ENCODE data around the gene MPRIP.

The MPRIP gene

DNA sequence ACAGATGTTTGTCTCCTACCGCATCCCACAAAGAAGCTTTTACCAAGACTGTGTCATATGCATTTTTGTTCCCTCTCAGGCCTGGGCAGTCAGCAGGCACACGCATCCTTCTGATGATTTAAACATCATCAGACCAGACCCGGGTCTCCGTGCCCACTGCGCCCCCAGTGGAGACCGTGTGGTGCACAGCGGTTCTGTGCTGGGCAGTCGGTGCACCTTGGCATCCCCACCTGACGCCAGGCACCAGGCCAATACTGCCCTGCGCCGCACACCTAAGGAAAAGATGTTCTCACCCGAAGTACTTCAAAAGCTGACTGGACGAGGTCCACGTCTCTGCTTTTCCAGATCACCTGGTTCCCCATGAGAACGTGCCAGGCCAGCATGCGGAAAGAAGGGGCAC is 174.5 kb downstream of the MPRIP start:
- no peak overlapping the region for H3K4me3 ChIP-seq (ENCODE audit: control insufficient read depth, low read depth, low read length)
- TF ChIP-seq, protein P1, sequence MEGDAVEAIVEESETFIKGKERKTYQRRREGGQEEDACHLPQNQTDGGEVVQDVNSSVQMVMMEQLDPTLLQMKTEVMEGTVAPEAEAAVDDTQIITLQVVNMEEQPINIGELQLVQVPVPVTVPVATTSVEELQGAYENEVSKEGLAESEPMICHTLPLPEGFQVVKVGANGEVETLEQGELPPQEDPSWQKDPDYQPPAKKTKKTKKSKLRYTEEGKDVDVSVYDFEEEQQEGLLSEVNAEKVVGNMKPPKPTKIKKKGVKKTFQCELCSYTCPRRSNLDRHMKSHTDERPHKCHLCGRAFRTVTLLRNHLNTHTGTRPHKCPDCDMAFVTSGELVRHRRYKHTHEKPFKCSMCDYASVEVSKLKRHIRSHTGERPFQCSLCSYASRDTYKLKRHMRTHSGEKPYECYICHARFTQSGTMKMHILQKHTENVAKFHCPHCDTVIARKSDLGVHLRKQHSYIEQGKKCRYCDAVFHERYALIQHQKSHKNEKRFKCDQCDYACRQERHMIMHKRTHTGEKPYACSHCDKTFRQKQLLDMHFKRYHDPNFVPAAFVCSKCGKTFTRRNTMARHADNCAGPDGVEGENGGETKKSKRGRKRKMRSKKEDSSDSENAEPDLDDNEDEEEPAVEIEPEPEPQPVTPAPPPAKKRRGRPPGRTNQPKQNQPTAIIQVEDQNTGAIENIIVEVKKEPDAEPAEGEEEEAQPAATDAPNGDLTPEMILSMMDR (conservative IDR thresholded peaks at IDR 0.05; ENCODE audit: control insufficient read depth, insufficient read depth, low read depth, low read length): no peak
- no peak for DNase-seq (ENCODE audit: low read depth)

DNA sequence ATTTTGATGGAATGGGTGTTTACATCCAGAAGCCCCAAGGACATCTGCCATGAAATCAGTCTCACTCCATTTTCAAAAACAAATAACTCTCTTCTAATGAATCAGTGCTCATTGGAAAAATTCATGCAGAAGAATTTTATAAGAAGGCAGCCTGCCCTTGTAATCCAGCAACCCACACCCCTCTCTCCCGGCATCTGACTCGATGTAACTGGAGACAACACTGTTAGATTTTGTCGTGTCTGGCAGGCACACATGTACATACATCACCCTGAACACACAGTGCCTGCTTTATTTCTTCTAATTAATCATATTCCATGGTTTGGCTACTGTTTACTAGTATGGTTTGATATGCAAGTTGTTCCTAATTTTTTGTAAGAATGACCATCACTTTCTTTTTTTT is 175.7 kb downstream of the MPRIP start:
- H3K4me3 ChIP-seq (ENCODE audit: control insufficient read depth, low read depth, low read length): no peak overlapping the region
- TF ChIP-seq, protein P1 (conservative IDR thresholded peaks at IDR 0.05; ENCODE audit: control insufficient read depth, insufficient read depth, low read depth, low read length): no peak
- DNase-seq (ENCODE audit: low read depth): no peak

DNA sequence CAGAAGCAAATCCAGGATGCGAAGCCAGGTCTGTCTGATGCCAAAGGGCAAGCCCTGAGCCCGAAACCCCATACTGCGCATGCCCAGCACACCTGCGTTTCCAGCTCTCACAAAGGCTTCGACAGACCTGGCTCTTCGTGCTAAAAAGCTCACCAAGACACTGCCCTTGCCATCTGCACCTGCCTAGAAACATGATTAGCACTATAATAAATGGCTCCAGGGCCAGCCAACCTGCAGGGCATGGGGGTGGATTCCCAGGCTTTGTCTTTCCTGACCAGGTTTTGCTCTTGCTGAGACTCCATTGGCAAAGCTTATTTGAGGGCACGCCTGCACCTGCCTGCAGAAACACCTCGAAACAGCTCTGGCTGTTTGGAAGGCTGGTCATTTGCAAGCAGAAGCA is 178.3 kb downstream of the MPRIP start:
- no peak overlapping the region for H3K4me3 ChIP-seq (ENCODE audit: control insufficient read depth, low read depth, low read length)
- TF ChIP-seq, protein P1 (conservative IDR thresholded peaks at IDR 0.05; ENCODE audit: control insufficient read depth, insufficient read depth, low read depth, low read length): no peak
- no peak for DNase-seq (ENCODE audit: low read depth)

DNA sequence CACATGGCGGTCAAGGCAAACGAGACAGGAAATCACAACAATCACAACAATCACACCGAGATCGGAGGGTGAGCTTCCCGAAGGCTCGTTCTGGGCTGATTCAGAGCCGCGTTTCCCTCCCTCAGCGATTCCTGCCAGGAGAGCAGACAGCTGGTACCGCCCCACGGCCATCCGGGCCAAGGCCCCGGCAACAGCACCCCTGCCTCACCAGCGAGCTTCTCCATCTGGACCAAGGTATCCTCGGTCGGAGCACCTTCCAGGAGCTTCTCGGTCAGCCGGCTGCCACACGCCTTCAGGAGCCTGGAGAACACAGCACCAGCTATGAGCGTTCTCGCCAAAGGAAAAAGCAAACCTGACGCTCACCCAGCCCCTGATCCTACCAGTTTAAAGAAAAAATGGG is 179.1 kb downstream of the MPRIP start:
- no peak overlapping the region for H3K4me3 ChIP-seq (ENCODE audit: control insufficient read depth, low read depth, low read length)
- DNase-seq (ENCODE audit: low read depth): no peak
- TF ChIP-seq, protein P1 (conservative IDR thresholded peaks at IDR 0.05; ENCODE audit: control insufficient read depth, insufficient read depth, low read depth, low read length): no peak

DNA sequence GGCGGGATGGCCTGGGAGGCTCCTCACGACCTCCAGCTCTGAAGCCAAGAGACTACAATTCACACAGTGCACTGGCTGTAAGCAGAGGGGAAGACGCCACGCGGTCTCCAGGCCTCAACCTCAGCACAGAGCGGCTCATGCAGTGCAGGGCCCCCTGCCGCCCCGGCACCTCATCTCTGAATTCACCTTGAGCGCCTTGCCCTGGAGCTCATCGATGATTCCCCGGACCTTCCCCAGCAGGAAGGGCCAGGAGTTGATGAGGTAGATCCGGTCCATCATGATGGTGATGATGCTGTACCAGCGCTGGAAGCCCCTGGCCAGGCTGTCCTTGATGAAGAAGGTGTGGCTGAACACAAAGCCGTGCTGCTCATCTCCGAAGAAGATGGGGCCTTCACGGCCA is 181.5 kb downstream of the MPRIP start:
- DNase-seq (ENCODE audit: low read depth): no peak
- TF ChIP-seq, protein P1 (conservative IDR thresholded peaks at IDR 0.05; ENCODE audit: control insufficient read depth, insufficient read depth, low read depth, low read length): no peak
- H3K4me3 ChIP-seq (ENCODE audit: control insufficient read depth, low read depth, low read length): no peak overlapping the region

DNA sequence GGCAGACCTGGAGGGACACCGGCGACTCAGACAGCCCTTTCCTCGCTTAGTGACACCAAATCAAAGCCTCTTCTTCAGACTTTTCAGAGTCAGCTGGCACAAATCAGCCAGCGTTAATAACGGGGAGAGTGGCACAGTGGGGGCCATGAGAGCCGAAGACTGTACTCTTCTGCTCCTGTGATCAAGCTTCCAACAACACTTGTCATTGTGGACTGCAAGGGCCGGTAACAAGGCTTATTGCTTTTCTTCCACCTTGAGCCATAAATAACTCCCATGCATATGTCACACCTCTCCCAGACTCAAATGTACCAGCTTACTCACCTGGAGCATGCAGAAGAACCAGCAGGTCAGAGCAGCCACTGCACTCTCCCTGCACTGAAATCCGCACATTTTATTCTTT is 181.9 kb downstream of the MPRIP start:
- DNase-seq (ENCODE audit: low read depth): no peak
- no peak overlapping the region for H3K4me3 ChIP-seq (ENCODE audit: control insufficient read depth, low read depth, low read length)
- TF ChIP-seq, protein P1 (conservative IDR thresholded peaks at IDR 0.05; ENCODE audit: control insufficient read depth, insufficient read depth, low read depth, low read length): no peak

DNA sequence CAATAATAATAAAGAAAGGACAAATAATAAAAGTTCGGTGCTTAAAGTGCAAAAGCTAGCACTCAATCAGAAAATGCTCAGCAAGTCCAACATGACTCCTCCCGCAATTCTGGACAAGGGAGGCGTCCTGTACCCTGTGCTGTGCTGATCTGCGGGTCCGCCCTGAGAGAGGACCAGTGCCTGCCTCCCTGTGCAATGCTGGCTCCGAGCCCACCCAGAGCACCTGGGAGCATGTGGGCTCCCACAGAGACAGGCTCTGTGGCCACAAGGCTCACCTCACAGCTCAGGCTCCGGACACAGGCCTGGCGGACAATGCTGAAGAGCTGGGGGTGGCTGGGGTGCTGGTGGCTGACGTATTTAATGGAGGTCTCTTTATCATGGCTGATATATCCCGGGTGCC is 183.6 kb downstream of the MPRIP start:
- TF ChIP-seq, protein P1 (conservative IDR thresholded peaks at IDR 0.05; ENCODE audit: control insufficient read depth, insufficient read depth, low read depth, low read length): no peak
- H3K4me3 ChIP-seq (ENCODE audit: control insufficient read depth, low read depth, low read length): no peak overlapping the region
- DNase-seq (ENCODE audit: low read depth): no peak
